ENCODE results near the gene SRP72.

SRP72 gene

DNA sequence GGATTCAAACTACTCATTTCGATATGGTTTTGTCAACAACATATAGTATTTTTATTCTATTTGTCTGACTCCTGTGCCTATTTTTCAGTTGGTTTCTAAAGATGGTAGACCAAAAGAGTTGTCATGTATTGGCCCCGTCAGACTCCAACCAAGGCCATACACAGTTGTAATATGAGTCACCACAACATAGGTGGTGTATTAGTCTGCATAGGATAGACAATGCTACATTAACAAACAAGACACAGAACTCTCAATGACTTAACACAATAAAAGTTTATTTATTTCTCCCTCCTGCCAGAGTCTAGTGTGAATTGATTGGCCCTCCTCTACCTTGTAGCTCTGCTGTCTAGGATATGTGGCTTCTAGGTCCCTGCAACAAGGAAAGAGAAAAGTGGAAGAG lies 84.1 kb downstream of the SRP72 start:
- DNase-seq: no peak

DNA sequence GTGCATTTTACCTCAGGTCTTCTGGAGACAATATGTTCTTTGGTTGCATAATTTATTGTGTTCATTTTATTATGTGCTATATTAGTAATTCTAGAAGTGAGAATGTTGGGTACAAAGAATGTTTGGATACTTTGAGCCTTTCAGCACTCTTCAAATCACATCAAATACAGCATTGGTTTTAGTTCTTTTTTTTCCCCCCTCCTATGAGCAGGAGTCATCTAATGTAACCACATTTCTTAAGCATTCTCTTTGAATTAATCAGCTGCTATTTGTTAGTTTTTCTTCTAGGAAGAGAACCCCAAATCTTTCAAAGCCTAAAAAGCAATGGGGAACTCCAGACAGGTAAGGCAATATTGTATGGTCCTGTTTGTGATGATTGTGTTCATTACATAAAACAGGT lies 84.9 kb downstream of the SRP72 start:
- DNase-seq: no peak

All from NCI-H1105 (cell line).